Liver (tissue), 3 donors: ENCODE data around the gene SLC9A2.

ENCODE experiments used
- CTCF ChIP-seq: fragments of 150-350 bp; IDR thresholded peaks from 2 replicates; pipeline ENCODE4 v1.5.1; 2017; ENCODE audit warnings: improper control_type of control experiment, low read depth, low read length; ENCODE audit not compliant: missing input control
- FOXA2 ChIP-seq: IDR thresholded peaks from 2 replicates; pipeline ENCODE4 v1.6.1; 2016; ENCODE audit warnings: antibody characterized with exemption
- GABPA ChIP-seq, 2 donors: IDR thresholded peaks in 1 of 2; conservative IDR thresholded peaks in 1 of 2; 2 replicates each; pipeline ENCODE4 v1.6.1; 2016; ENCODE audit warnings: antibody characterized with exemption in 2 of 2, mild to moderate bottlenecking in 1 of 2, moderate library complexity in 1 of 2
- JUND ChIP-seq, 2 donors: IDR thresholded peaks; 2 replicates each; pipeline ENCODE4 v1.6.1; 2016; ENCODE audit warnings: antibody characterized with exemption in 2 of 2
- MAX ChIP-seq: IDR thresholded peaks from 2 replicates; pipeline ENCODE4 v1.6.1; 2016; ENCODE audit warnings: antibody characterized with exemption
- RAD21 ChIP-seq, 2 donors: IDR thresholded peaks; 2 replicates each; pipeline ENCODE4 v1.6.1; 2016; ENCODE audit warnings: antibody characterized with exemption in 2 of 2, mild to moderate bottlenecking in 2 of 2
- REST ChIP-seq: IDR thresholded peaks from 2 replicates; pipeline ENCODE4 v1.6.1; 2016; ENCODE audit warnings: antibody characterized with exemption, mild to moderate bottlenecking
- RXRA ChIP-seq, 2 donors: IDR thresholded peaks; 2 replicates each; pipeline ENCODE4 v1.6.1; 2017 to 2018; ENCODE audit warnings: antibody characterized with exemption in 2 of 2, mild to moderate bottlenecking in 1 of 2
- SP1 ChIP-seq: IDR thresholded peaks from 2 replicates; pipeline ENCODE4 v1.6.1; 2018; ENCODE audit warnings: antibody characterized with exemption, mild to moderate bottlenecking
- TAF1 ChIP-seq: conservative IDR thresholded peaks from 2 replicates; pipeline ENCODE4 v1.6.1; 2016; ENCODE audit warnings: antibody characterized with exemption, mild to moderate bottlenecking
- YY1 ChIP-seq: IDR thresholded peaks from 2 replicates; pipeline ENCODE4 v1.6.1; 2016; ENCODE audit warnings: antibody characterized with exemption, mild to moderate bottlenecking
- TF ChIP-seq, protein P1 (sequence below): IDR thresholded peaks from 2 replicates; pipeline ENCODE4 v1.6.1; 2016; ENCODE audit warnings: antibody characterized with exemption
- TF ChIP-seq, protein P2 (sequence below): IDR thresholded peaks from 2 replicates; pipeline ENCODE4 v1.6.1; 2016; ENCODE audit warnings: antibody characterized with exemption
- donor health status: healthy.
- donor health status: healthy.

DNA sequence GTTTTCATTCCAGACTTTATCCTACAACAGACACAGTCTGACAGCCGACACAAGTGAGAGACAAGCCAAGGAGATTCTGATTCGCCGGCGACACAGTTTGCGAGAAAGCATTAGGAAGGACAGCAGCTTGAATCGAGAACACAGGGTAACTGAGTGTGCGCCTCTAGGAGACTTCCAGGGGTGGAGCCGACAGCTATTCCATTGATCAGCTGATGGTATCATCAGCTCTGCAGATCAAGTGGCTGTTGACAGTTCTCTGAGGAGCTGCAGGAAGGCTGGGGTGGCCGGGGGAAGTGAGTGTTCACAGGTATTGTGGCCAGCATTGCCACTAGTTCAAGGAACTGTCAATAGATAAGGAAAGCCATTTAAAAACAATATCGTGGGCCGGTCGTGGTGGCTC is 85.2 kb downstream of the SLC9A2 start:
- TF ChIP-seq RAD21 (IDR thresholded peaks at IDR 0.05): no peak
- no peak for TF ChIP-seq CTCF
- no peak for TF ChIP-seq MAX
- TF ChIP-seq TAF1: no peak
- no peak for TF ChIP-seq YY1
- TF ChIP-seq, protein P1, sequence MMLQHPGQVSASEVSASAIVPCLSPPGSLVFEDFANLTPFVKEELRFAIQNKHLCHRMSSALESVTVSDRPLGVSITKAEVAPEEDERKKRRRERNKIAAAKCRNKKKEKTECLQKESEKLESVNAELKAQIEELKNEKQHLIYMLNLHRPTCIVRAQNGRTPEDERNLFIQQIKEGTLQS: no peak
- TF ChIP-seq RXRA (IDR thresholded peaks at IDR 0.05): no peak
- TF ChIP-seq JUND (IDR thresholded peaks at IDR 0.05): no peak
- no peak for TF ChIP-seq GABPA (IDR thresholded peaks at IDR 0.05 in 1 of 2, conservative IDR thresholded peaks at IDR 0.05 in 1 of 2)
- no peak for TF ChIP-seq SP1
- no peak for TF ChIP-seq FOXA2
- TF ChIP-seq, protein P2, sequence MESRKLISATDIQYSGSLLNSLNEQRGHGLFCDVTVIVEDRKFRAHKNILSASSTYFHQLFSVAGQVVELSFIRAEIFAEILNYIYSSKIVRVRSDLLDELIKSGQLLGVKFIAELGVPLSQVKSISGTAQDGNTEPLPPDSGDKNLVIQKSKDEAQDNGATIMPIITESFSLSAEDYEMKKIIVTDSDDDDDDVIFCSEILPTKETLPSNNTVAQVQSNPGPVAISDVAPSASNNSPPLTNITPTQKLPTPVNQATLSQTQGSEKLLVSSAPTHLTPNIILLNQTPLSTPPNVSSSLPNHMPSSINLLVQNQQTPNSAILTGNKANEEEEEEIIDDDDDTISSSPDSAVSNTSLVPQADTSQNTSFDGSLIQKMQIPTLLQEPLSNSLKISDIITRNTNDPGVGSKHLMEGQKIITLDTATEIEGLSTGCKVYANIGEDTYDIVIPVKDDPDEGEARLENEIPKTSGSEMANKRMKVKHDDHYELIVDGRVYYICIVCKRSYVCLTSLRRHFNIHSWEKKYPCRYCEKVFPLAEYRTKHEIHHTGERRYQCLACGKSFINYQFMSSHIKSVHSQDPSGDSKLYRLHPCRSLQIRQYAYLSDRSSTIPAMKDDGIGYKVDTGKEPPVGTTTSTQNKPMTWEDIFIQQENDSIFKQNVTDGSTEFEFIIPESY: no peak
- TF ChIP-seq REST: no peak
